Iris pigment epithelial cell (primary cell): ENCODE data around the gene SLC25A40.

Experiments
- DNase-seq: peaks from one replicate; pipeline ENCODE4 v3.0.0-alpha.2; 2011; ENCODE audit warnings: low read depth

SLC25A40 gene

DNA sequence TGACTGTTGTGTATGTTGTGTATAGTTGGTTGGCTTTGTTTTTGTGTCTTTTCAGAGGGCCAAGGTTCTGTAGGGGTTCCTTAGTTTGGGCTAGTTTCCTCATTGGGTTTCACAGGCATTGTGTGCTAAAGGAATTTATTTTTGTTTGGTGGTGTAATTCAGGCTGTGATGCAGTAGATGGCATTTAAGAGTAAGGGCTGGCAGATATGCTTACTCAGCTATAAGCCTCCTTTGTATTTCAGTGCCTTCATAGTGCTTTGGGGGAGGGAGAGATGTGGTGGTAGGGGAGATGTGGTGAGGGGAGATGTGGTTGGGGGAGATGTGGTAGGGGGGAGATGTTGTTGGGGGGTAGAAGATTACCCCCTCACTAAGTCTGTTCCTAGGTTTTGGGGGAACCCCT is 91.7 kb downstream of the SLC25A40 start:
- peak; percentile 21 for DNase-seq
